ENCODE results near the gene TTLL8. TPM values are rescaled to one million over a fixed set of nuclear protein-coding genes. Genes with fewer than 3 reads are reported as not detected.
A peak's percentile ranks its signal among the peaks of the same experiment; 100 is the strongest.
"Not testable (repeated sequence)": the region's sequence is repeated elsewhere in the genome, so short reads cannot be mapped to it uniquely, and the experiment has no call there.

TTLL8 gene
- total RNA-seq, 4 donors from 2014 or later, result not detected

- TF ChIP-seq POLR2A (IDR thresholded peaks at IDR 0.05) (no peak), CTCF (IDR thresholded peaks at IDR 0.05) (no peak)
- H3K9me3 ChIP-seq, result peaks cover 0 to 15% (median 12%) of the 10 kb centered on the region in 3 donors
- H3K27me3 ChIP-seq, result peaks cover 0 to 17% (median 0%) of the 10 kb centered on the region in 4 donors
- H3K36me3 ChIP-seq, result no peaks in the 10 kb centered on the region
- no peak overlapping the region for H3K4me3 ChIP-seq
- DNase-seq, result no peak
- H3K27ac ChIP-seq, result no peak overlapping the region
- WGBS, 2 donors, result 80 to 81% methylated on average over 6 of the region's 6 CpGs
- intact Hi-C loops (cut with DNase I), result loop anchor here (5.0 kb wide), 1 partner anchor 64 kb away; no protein-coding TSS in a partner anchor
- peaks cover 0 to 8% (median 3%) of the 10 kb centered on the region in 3 donors for H3K4me1 ChIP-seq
Observed at GRCh38 chr22:49991167-49991566, 66.9 kb downstream of the TTLL8 start.

- not testable (repeated sequence) for H3K4me3 ChIP-seq, H3K4me1 ChIP-seq, H3K27ac ChIP-seq, DNase-seq, H3K36me3 ChIP-seq
- H3K27me3 ChIP-seq, result peaks cover 0 to 28% (median 0%) of the 10 kb centered on the region in 4 donors
- H3K9me3 ChIP-seq, result peaks cover 0 to 21% (median 16%) of the 10 kb centered on the region in 3 donors
- WGBS, 2 donors, result no CpG with 5 or more reads among the region's 24 CpGs
- intact Hi-C loops (cut with DNase I), result loop anchor here (5.0 kb wide), 1 partner anchor 63 kb away; no protein-coding TSS in a partner anchor
Observed at GRCh38 chr22:49989826-49990225, 68.3 kb downstream of the TTLL8 start.

GRCh38 chr22:49986325-49986724 is 71.8 kb downstream of the TTLL8 start:
- intact Hi-C loops (cut with DNase I), result no loop called here
- H3K4me3 ChIP-seq, result no peak overlapping the region
- 91 to 96% methylated on average over 2 of the region's 2 CpGs for WGBS, 2 donors
- H3K9me3 ChIP-seq, result peaks cover 0 to 19% (median 15%) of the 10 kb centered on the region in 3 donors
- no peak for DNase-seq
- H3K27ac ChIP-seq, result no peak overlapping the region
- H3K4me1 ChIP-seq, result peaks cover 8 to 12% (median 8%) of the 10 kb centered on the region in 3 donors
- peaks cover 6 to 63% (median 12%) of the 10 kb centered on the region in 4 donors for H3K27me3 ChIP-seq
- no peak for TF ChIP-seq CTCF (IDR thresholded peaks at IDR 0.05)
- no peak for TF ChIP-seq POLR2A (IDR thresholded peaks at IDR 0.05)
- no peaks in the 10 kb centered on the region for H3K36me3 ChIP-seq

- Histone ChIP-seq H3K27me3 (peaks cover 6 to 68% (median 12%) of the 10 kb centered on the region in 4 donors), H3K4me1 (peaks cover 8 to 12% (median 8%) of the 10 kb centered on the region in 3 donors), H3K4me3 (peak overlapping the region in 3 of 4 donors; percentile 3 to 60 (median 30)), H3K27ac (no peak overlapping the region), H3K36me3 (no peaks in the 10 kb centered on the region), H3K9me3 (peaks cover 0 to 19% (median 11%) of the 10 kb centered on the region in 3 donors)
- TF ChIP-seq CTCF (IDR thresholded peaks at IDR 0.05) (peak in 2 of 6 experiments; percentile 11 to 32), POLR2A (IDR thresholded peaks at IDR 0.05) (no peak)
- DNase-seq, result no peak
- intact Hi-C loops (cut with DNase I), result no loop called here
- WGBS, 2 donors, result 2 to 13% methylated on average over 8 to 14 of the region's 90 CpGs
Observed at GRCh38 chr22:49983148-49984042, 74.7 kb downstream of the TTLL8 start.

GRCh38 chr22:49981799-49982198 is 76.3 kb downstream of the TTLL8 start:
- Histone ChIP-seq H3K4me1 (peaks cover 8 to 12% (median 8%) of the 10 kb centered on the region in 3 donors), H3K27me3 (peaks cover 6 to 63% (median 12%) of the 10 kb centered on the region in 4 donors), H3K9me3 (peaks cover 0 to 18% (median 11%) of the 10 kb centered on the region in 3 donors)
- 89 to 93% methylated on average over 7 of the region's 7 CpGs for WGBS, 2 donors
- DNase-seq; H3K4me3 ChIP-seq; H3K36me3 ChIP-seq; H3K27ac ChIP-seq; intact Hi-C loops (cut with DNase I): not testable (repeated sequence)
